GM18909 (cell line): ENCODE data around the gene ZNF639.
"Not testable (repeated sequence)": the region's sequence is repeated elsewhere in the genome, so short reads cannot be mapped to it uniquely, and the experiment has no call there.

Experiments
- ATAC-seq: cut with Tn5 transposase; IDR thresholded peaks from one replicate; pipeline ENCODE4 v1.9.1; 2021; ENCODE audit warnings: mild to moderate bottlenecking; ENCODE audit not compliant: unreplicated experiment, poor library complexity

ZNF639 gene, protein sequence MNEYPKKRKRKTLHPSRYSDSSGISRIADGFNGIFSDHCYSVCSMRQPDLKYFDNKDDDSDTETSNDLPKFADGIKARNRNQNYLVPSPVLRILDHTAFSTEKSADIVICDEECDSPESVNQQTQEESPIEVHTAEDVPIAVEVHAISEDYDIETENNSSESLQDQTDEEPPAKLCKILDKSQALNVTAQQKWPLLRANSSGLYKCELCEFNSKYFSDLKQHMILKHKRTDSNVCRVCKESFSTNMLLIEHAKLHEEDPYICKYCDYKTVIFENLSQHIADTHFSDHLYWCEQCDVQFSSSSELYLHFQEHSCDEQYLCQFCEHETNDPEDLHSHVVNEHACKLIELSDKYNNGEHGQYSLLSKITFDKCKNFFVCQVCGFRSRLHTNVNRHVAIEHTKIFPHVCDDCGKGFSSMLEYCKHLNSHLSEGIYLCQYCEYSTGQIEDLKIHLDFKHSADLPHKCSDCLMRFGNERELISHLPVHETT

DNA sequence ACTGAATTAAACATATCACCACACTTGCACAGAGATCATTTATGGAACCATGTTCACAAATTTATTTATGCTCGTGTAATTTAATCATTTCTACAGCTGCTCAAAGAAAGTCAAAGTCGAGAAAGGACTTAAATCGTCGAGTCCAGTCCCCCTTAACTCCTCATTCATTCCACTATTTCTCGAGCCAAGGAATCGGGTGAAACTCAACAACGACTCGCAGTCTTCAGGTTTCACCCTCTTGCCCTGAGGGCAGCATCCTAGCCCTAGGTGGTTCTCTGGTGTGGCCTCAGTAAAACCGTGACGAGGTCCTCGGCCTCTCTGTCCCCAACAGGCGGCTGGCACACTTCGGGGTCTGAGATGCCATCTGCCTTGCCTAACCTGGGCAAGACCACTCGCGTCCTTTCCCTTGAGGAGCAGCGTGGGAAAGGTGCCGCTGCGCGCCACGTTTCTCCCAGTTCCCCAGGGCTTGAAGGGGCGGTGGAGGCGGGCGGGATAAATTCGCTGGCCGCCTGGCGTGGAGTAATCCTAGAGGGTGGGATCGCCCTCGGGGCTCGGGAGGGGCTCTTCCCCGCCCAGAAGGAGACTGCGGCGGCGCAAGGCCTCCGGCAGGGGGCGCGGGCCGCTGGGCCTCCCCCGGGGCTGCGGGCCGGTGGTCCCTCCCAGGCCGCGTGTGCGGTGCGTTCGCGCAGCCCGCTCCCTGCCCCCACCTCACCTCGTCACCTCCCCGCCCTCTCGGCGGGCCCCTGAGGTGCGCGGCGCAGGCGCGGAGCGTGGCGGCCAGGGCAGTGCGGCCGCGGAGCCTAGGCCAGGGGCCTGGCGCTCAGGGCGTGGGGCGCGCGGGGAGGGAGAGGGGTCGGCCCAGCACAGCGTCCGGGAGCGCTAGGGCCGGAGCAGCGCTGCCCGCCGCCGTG, at the start of gene ZNF639:
Gene ZNF639 (plus strand): TSS at position 746 of the 911 bp plus-strand sequence. CDS start 5,263 bp downstream, outside the sequence.
- ATAC-seq = peak; percentile 74

DNA sequence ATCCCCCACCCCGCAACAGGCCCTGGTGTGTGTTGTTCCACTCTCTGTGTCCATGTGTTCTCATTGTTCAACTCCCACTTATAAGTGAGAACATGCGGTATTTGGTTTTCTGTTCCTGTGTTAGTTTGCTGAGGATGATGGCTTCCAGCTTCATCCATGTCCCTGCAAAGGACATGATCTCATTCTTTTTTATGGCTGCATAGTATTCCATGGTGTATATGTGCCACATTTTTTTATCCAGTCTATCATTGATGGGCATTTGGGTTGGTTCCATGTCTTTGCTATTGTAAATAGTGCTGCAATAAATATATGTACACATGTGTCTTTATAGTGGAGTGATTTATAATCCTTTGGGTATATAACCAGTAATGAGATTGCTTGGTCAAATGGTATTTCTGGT, 48.4 kb upstream of the ZNF639 start:
- not testable (repeated sequence) for ATAC-seq

DNA sequence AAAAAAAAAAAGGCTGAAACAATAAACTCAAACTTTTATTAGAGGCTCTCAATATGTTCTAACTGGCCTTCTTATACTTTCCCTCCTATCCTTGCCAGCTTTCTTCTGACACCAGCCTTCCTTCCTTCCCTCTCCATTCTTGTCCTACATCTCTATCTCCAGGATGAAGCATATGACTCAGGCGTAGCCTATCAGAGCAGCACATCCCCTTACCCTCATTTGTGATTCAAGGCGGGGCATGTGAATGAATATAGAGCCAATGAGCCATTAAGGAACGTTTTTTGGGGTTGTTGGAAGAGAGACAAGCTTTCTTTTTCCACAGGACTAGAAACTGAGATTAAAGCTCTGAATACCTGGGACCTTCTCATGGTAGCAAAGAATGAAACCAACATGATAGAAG, 46.8 kb upstream of the ZNF639 start:
- ATAC-seq = no peak

DNA sequence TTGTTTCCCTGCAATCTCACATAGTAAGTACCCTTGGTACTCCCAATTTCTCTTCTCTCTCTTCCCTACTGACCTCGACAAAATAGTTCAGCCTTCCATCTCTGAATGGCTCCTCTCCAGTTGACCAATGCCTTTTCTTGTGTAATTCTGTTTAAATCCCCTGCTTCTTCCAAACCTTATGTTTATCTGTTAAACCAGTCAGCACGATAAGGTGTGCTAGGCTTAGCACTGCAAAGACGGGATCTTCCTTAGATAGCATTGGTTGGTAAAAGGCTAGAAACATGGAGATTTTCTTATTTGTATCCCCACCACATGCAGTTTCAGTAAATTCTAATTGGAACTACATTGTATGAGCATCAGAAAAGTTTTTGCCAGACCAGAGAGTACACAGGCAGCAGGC, 46.1 kb upstream of the ZNF639 start:
- no peak for ATAC-seq

DNA sequence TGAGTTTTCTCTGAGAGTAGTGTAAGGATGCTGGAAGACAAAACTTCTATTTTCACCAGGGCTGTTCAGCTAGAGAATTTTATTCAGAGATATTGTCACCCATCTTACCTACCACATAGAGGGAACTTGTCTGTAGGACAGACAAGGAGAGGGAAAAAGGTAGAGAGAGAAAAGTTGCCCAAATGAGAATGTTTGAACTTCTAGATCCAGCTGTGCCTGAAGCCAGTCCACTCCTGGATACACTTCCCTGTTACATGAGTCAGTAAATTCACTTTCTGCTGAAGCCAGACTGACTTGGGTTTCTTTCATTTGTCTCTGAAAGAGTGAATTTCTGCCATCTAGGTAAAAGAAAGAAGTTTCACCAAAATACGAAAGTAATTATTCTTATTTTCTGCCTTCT, 44.7 kb upstream of the ZNF639 start:
- no peak for ATAC-seq

DNA sequence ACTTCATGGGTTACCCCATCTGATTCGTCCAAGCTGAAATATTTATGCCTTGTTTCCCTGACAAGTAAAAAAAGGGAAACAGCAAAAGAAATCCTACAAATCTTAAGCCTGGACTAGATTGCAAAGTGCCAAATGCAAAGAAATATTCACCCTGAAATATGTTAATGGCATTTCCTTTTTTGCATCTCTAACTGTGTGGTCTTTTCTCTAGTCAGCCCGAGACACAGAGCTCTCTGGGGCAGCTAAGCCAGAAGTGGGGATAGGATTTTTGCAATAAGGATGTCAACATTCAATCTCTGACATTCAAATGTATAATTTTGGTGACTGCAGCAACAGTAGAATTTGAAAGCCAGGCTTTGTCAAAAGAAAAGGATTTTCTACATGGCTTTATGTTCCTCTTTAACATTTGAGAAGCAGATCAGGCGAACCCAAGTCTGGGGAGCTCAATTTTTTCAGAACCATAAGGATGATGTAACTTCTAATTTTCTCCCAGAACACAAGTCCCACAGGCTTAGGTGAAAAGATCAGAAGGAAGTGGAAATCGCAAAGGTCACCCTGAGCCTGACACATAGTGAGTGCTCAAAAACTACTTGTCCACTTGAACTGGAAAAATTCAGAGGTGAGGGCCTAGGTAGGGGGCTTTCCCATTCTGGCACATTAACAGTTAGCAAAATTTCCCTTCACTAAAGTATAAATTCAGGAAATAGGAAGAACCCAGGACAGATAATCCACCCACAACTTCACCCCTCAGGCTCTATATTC, 43.7 kb upstream of the ZNF639 start:
- no peak for ATAC-seq

DNA sequence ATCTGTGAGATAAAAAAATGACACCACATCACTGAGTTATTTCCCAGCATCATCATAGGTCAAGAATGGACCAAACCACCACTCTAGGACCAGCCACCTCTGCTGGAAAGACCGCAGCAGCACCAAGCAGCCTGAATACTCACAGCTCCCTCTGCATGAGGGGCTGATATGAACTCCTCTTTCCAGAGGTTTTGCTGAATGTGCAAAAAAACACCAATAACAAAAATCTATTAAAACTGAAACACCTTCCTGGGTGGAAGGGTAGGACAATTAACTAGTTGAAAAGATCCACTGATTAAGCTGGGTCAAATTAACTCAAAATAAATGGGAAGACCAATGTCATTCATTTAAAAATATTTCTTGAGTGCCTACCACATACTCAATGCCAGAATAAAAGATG, 43.0 kb upstream of the ZNF639 start:
- no peak for ATAC-seq

DNA sequence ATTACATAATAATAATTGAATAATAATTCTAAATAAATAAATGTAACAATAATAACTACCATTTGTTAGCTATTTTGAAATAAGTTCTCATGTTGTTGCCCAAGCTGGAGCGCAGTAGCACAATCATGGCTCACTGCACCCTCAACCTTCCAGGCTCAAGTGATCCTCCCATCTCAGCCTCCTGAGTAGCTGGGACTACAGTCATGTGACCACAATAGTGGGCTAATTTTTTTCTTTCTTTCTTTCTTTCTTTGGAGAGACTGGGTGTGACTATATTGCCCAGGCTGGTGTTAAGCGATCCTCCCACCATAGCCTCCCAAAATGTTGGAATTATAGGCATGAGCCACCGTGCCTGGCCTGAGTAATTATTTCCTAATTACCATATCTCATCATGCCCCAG, 41.0 kb upstream of the ZNF639 start:
- no peak for ATAC-seq

DNA sequence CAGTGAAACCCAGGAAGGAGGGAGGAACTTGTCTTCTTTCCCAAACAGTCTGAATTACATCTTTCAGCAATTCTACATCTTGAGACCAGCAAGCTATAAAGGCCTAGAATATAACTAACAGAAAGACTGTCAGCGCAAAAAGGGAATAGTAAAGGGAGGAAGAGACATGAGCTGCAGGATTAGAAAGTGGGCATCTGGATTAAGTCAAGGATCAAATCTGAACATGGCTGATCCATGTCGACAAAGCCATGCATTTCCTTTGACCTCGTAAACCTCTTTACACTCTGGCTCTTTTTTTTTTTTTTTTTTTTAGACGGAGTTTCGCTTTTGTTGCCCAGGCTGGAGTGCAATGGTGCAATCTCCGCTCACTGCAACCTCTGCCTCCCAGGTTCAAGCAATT, 36.5 kb upstream of the ZNF639 start:
- ATAC-seq = no peak

DNA sequence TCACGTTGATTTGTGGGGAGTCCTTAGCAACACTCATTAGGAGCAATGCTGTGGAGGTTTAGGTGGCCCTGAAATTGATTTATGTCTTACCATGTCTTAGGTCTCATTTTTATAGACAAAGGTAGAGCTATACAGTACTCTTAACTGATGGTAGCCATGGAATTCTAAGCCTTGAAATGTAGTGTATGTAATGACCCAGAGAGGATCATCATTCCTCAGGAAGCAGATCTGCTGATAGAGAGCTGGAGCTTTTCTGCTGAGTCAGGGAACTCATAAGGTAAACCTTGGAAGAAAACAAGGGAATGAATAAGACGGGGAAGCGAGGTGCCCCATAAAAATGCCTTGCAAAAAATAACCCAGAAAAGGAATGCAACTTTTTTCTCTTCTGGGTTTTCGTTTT, 34.0 kb upstream of the ZNF639 start:
- ATAC-seq = no peak

DNA sequence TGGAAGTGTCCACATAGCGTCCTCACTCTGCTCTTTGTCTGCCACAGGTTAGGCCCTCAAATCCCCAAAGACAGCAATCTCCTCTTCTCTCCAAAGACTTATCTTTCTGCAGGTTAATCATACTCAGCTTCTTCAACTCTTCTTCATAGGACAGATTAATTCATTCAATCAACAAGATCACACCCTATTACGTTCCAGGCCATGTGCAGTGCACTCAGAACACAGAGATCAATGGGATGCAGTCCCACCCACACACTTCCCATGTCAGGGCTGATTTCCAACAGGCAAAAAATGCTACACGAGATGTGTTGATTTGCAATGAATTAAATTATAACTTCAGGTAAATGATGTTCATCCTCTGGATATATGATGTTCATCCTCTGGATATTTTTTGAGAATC, 33.5 kb upstream of the ZNF639 start:
- no peak for ATAC-seq

DNA sequence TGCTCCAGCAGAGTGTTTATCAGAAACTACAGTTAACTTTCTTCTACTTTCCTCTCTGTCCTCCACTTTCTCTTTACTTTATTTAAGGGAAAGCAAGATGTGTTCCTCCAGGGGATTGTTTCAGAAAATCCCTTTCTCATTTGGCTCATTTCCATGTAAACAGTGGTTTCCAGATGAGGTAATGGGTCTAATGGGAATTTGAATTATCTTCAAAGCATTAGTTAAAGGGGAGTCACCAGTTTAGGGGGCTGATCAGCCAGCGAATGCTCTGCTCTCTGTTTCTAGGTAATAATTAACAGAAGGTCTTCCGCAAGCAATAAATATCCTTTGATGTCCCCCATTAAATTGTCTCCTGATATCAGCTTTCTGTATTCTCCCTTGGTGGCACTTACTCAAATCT, 30.4 kb upstream of the ZNF639 start:
- no peak for ATAC-seq

DNA sequence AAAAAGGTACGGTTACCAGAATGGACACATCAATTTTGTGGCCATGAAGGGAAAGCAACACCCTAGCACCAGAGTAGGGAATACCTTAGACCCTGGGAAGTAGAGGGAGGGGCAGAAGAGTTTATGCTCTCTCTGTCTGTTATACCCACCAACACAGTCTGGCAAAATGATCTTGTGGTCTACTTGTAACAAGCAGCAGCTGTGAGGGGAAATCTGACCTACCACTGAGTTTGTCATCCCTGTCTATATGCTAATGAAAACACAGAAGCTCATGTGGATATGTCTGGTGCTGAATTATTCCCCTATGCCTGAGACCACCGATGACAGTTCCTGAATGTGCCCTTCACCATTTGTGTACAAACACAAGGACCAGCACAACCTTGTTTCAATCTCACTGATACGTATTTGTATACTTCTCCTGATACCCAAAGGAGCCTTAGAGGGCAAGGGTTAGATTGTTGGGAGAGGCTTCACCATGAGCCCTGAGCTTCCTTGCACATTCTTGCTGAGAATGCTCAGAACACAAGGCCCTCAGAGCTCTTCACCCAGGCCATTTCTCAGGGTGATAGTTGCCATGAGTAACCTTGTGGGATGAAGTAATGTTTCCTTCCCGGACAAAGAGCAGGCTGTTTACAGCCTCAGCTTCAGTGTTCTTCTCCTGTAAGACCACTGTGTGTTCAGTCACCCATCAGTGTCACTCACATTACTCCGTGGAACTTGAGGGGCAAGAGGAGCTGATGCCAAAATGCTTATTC, 24.7 kb upstream of the ZNF639 start:
- ATAC-seq = no peak

DNA sequence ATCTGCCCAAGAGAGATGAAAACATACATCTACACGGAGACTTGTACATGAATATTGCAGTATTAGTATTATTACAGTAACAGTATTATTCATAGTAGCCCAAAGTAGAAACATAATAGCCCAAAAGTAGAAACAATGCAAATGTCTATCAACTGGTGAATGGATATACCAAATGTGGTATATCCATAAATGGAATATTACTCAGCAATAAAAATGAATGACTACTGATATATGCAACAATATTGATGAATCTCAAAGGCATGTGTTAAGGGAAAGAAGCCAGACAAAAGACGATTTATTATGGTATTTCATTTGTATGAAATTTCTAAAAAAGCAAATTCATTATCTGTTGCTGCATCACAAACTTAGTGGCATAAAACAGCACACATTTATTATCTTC, 23.5 kb upstream of the ZNF639 start:
- ATAC-seq = no peak

DNA sequence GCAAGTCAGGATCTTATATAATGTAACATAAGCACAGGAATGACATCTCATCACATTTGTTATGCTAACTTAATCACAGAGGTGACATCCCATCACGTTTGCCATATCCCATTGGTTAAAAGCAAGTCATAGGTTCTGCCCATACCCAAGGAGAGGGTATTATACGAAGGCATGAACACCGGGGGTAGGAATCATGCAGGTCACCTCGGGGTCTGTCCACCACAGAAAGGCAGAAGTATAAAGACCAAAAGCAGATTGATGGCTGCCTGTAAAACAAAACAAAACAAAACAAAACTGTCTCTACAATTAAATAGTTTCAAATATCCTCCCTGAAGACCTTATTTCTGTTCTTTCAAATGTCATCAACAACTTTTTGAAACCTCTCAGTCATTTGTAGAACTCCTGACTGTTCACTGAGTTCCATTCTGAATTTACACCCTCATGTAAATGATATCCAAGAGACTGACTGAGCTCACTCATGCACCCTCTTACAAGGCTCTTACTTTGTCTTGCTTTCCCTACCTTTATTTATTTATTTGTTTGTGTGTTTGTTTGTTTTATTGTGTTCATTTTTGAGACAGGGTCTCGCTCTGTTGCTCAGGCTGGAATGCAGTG, 22.7 kb upstream of the ZNF639 start:
- no peak for ATAC-seq

DNA sequence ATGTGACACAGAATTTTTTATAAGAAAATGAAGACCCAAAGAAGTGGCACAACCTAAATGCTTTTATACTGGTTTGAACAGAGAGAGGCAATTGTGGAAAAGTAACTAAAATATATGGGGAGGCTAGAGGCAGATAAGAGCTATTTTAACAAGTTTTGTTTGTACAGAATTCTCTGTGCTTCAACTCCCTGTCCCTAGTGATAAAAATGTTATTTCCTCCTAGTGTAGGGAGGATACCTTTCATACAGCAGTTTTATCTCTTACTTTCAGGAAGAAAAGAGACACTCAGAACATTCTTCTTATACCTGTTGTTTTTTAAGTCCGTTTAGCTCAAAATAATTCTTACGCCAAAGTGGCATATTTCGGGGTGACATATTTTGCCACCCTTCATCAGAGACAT, 21.2 kb upstream of the ZNF639 start:
- ATAC-seq = no peak

DNA sequence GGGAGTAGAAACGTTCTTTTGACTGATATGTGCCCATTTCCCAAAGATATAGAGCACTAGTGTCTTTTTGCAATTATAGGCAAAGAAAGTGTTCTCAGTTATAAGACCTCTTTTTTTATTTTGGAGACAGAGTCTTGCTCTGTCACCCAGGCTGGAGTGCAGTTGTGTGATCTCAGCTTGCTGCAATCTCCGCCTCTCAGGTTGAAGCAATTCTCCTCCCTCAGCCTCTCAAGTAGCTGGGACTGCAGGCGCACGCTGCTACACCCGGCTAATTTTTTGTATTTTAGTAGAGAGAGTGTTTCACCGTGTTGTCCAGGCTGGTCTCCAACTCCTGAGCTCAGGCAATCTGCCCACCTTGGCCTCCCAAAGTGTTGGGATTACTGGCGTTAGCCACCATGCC, 20.7 kb upstream of the ZNF639 start:
- no peak for ATAC-seq

DNA sequence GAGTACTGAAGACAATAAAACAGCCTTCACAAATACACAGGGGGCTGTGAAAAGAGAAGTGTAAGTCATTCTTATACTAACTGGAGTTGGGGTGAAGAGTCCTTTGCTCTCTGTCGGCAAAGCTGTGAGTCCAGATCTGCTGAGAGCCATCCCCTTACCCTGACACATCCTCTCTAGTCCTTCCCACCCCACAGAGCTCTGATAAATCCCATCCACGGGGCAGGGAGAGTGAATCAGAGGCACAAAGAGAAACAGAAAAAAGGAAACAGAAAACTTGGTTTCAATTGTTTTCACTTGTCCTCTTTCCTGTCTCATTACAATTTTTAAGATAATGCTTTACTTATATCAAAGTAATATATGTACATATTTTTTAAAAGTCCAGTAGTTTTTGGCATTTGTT, 18.2 kb upstream of the ZNF639 start:
- no peak for ATAC-seq

DNA sequence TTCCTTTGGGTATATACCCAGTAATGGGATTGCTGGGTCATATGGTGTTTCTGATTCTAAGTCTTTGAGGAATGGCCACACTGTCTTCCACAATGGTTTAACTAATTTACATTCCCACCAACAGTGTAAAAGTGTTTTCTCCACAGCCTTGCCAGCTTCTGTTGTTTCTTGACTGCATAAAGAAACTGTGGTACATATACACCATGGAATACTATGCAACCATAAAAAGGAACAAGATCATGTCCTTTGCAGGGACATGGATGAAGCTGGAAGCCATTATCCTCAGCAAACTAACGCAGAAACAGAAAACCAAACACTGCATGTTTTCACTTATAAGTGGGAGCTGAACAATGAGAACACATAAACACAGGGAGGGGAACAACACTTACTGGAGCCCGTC, 15.5 kb upstream of the ZNF639 start:
- ATAC-seq = not testable (repeated sequence)
